ENCODE data around the gene FBF1.
A peak's percentile ranks its signal among the peaks of the same experiment; 100 is the strongest.

The FBF1 gene, protein sequence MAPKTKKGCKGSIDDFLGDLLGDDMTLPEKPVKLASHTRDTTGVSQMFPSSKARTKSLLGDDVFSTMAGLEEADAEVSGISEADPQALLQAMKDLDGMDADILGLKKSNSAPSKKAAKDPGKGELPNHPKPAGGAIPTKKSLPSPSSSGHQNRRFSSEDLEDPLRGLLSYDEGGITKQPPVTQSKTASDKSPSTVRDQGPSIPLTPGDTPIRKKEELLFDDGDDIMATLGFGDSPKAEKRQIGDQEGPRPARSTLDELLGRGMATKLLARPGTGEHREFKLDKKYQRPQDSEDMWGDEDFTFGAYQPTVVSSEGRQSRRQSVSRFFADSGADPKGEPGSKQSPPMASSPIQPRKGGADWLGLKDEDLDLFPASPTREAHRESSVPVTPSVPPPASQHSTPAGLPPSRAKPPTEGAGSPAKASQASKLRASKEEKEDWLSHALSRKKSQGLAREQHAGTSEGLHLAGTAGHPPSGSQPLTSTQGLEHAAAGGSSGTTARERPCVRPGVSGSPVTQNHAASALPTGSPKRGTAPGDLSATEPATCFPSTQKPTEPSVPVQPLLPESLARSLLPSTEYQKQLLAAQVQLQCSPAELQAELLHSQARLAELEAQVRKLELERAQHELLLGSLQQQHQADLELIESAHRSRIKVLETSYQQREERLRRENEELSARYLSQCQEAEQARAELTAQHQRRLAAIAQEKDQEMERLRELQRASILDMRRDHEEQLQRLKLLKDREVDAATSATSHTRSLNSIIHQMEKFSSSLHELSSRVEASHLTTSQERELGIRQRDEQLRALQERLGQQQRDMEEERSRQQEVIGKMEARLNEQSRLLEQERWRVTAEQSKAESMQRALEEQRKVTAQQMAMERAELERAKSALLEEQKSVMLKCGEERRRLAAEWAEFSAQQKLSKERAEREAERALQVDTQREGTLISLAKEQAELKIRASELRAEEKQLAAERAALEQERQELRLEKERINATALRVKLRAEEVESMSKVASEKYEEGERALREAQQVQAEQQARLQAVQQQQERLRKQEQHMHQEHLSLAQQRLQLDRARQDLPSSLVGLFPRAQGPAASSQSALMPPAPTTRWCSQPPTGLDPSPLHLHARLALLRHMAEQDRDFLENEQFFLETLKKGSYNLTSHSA
- long read RNA-seq, partial matches to known transcripts, result 0 of 2 reads
- long read RNA-seq, other reads (novel, unspliced or antisense), result 2 of 2 reads

DNA sequence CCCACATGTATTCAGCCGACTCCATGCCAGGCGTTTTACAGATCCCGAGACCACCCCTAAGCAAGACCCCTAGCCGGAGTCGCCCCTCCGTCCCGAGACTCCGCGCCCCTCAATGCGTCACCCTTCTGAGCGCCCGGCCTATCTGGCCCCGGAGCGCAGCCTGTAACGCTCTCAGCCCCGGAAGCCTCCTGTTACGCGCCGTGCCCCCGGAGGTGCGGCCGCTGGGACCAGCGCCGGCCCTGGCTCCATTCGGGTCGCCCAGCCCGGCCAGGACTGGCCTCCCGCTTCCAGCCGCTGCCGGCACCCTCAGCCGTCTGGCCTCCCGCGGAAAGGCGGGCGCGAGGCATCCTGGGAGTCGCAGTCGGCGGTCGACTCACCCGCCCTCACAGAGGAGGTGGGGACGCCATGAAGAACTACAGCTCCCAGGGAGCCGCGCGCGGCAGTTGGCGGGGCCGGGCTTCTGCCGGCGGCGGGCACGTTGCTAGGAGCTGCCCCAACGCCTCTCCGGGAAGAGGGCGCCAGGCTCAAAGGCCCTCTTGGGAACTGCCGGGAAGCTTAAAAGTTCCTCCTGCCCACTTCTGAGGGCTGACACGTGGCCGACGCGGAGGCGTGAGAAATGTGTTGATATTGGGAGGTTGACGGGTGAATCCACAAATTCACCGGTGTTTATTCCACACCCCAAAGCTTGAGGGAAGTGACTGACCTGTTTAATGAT lies at the start of gene FBF1:
FBF1 (minus strand) TSS at position 316 of the 715 bp plus-strand sequence. CDS start 2,893 bp downstream, outside the sequence.
- H3K27ac ChIP-seq (replicated peaks), result peak within 1 kb of the TSS; percentile 74
- DNase-seq (ENCODE audit: low read depth in 1 of 2, low spot score in 1 of 2), result peak; percentile 86 to 95
- TF ChIP-seq POLR2AphosphoS5 (IDR thresholded peaks at IDR 0.05; ENCODE audit: low read depth), result peak; percentile 86
- TF ChIP-seq CTCF (IDR thresholded peaks at IDR 0.05; ENCODE audit: insufficient read depth, low read length), result no peak
- no peaks in the 10 kb centered on the region for H3K27me3 ChIP-seq (ENCODE audit: insufficient read depth, poor library complexity, severe bottlenecking)
- peak within 1 kb of the TSS; percentile 86 for H3K4me3 ChIP-seq (replicated peaks; ENCODE audit: insufficient read depth, low read length)

DNA sequence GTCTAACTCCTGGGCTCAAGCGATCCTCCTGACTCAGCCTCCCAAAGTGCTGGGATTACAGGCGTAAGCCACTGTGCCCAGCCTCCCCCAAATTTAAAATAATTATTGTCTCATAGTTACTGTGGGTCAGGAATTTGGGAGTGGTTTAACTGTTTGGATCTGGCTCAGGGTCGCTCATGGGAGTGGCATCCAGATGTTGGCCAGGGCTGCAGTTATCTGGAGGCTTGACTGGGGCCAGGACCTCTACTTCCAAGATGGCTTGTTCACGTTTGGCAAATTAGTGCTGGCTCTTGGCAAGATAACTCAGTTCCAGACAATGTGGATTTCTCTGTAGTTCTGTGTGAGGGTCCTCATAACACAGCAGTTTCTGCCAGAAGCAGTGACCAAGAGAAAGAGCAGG lies 46.2 kb upstream of the FBF1 start:
- Histone ChIP-seq H3K27ac (replicated peaks) (no peak overlapping the region), H3K27me3 (ENCODE audit: insufficient read depth, poor library complexity, severe bottlenecking) (no peaks in the 10 kb centered on the region), H3K4me3 (replicated peaks; ENCODE audit: insufficient read depth, low read length) (no peak overlapping the region)
- no peak for TF ChIP-seq REST (IDR thresholded peaks at IDR 0.05; ENCODE audit: insufficient replicate concordance, low read depth)
- no peak for TF ChIP-seq SPI1 (IDR thresholded peaks at IDR 0.05; ENCODE audit: borderline replicate concordance, low read depth)
- no peak for TF ChIP-seq CTCF (IDR thresholded peaks at IDR 0.05; ENCODE audit: insufficient read depth, low read length)
- no peak for TF ChIP-seq POLR2AphosphoS5 (IDR thresholded peaks at IDR 0.05; ENCODE audit: low read depth)
- TF ChIP-seq GABPA (IDR thresholded peaks at IDR 0.05; ENCODE audit: low read depth), result no peak
- no peak for DNase-seq (ENCODE audit: low read depth in 1 of 2, low spot score in 1 of 2)

GRCh38 chr17:75985986-75986385 lies 45.1 kb upstream of the FBF1 start:
- no peak for TF ChIP-seq CTCF (IDR thresholded peaks at IDR 0.05; ENCODE audit: insufficient read depth, low read length)
- no peak for TF ChIP-seq REST (IDR thresholded peaks at IDR 0.05; ENCODE audit: insufficient replicate concordance, low read depth)
- no peak for TF ChIP-seq POLR2AphosphoS5 (IDR thresholded peaks at IDR 0.05; ENCODE audit: low read depth)
- no peak for TF ChIP-seq GABPA (IDR thresholded peaks at IDR 0.05; ENCODE audit: low read depth)
- no peak for TF ChIP-seq SPI1 (IDR thresholded peaks at IDR 0.05; ENCODE audit: borderline replicate concordance, low read depth)

More at GRCh38 chr17:75985986-75986385, 45.1 kb upstream of the FBF1 start:
- Histone ChIP-seq H3K4me3 (replicated peaks; ENCODE audit: insufficient read depth, low read length) (no peak overlapping the region), H3K27ac (replicated peaks) (no peak overlapping the region), H3K27me3 (ENCODE audit: insufficient read depth, poor library complexity, severe bottlenecking) (no peaks in the 10 kb centered on the region)
- no peak for DNase-seq (ENCODE audit: low read depth in 1 of 2, low spot score in 1 of 2)
